GM23338 (cell line): ENCODE measurements around the gene COX7A2. TPM values are rescaled to one million over a fixed set of nuclear protein-coding genes. Genes with fewer than 3 reads are reported as not detected.

ENCODE experiments used
- ATAC-seq: fragments of 200-7000 bp; cut with Tn5 transposase; 3 replicates; pipeline ENCODE4 v1.9.1; 2020
- DNase-seq: peaks from one replicate; pipeline ENCODE4 v3.0.0-alpha.2; 2015; ENCODE audit warnings: low spot score
- H2AFZ ChIP-seq: fragments of 200-600 bp; sonication (generic); 2 replicates; pipeline ENCODE4 v1.8.0; 2016; ENCODE audit warnings: antibody characterized with exemption, mild to moderate bottlenecking, moderate library complexity
- H3F3A ChIP-seq: fragments of 200-600 bp; sonication (generic); replicated peaks from 2 replicates; pipeline ENCODE4 v1.8.0; 2017; ENCODE audit warnings: antibody characterized with exemption, mixed run types, low read depth
- H3K27ac ChIP-seq: fragments of 200-600 bp; sonication (generic); 2 replicates; pipeline ENCODE4 v1.6.1; 2016; ENCODE audit warnings: low read depth
- H3K27me3 ChIP-seq: fragments of 200-600 bp; sonication (generic); 2 replicates; pipeline ENCODE4 v1.8.0; 2016; ENCODE audit warnings: mild to moderate bottlenecking, mixed run types, moderate library complexity; ENCODE audit not compliant: insufficient read depth
- H3K36me3 ChIP-seq: fragments of 200-600 bp; sonication (generic); 2 replicates; pipeline ENCODE4 v1.8.0; 2016; ENCODE audit warnings: mild to moderate bottlenecking; ENCODE audit not compliant: insufficient read depth
- H3K4me1 ChIP-seq: fragments of 200-600 bp; sonication (generic); 2 replicates; pipeline ENCODE4 v1.8.0; 2016; ENCODE audit warnings: mild to moderate bottlenecking, moderate library complexity; ENCODE audit not compliant: insufficient read depth
- H3K4me2 ChIP-seq: fragments of 200-600 bp; sonication (generic); 2 replicates; pipeline ENCODE4 v1.7.1; 2017; ENCODE audit warnings: mixed run types
- H3K4me3 ChIP-seq: fragments of 200-600 bp; sonication (generic); 2 replicates; pipeline ENCODE4 v1.6.1; 2016; ENCODE audit warnings: mixed run types
- H3K79me2 ChIP-seq: fragments of 200-600 bp; sonication (generic); replicated peaks from 2 replicates; pipeline ENCODE4 v1.8.0; 2017; ENCODE audit warnings: mild to moderate bottlenecking; ENCODE audit not compliant: insufficient read depth
- H3K9me2 ChIP-seq: fragments of 200-600 bp; sonication (generic); 2 replicates; pipeline ENCODE4 v1.8.0; 2017; ENCODE audit not compliant: insufficient read depth
- H4K20me1 ChIP-seq: fragments of 200-600 bp; sonication (generic); replicated peaks from 2 replicates; pipeline ENCODE4 v1.8.0; 2017; ENCODE audit warnings: mild to moderate bottlenecking; ENCODE audit not compliant: insufficient read depth
- H3K27ac Mint-ChIP-seq: 2 replicates; pipeline ENCODE4 v1.8.0; 2020; ENCODE audit warnings: inconsistent platforms, mild to moderate bottlenecking, moderate library complexity, mixed read lengths
- H3K27me3 Mint-ChIP-seq: 3 replicates; pipeline ENCODE4 v1.8.0; 2022; ENCODE audit warnings: low read depth, mild to moderate bottlenecking, moderate library complexity, mixed read lengths, inconsistent platforms; ENCODE audit not compliant: insufficient read depth, poor library complexity
- H3K36me3 Mint-ChIP-seq: 3 replicates; pipeline ENCODE4 v1.8.0; 2021; ENCODE audit warnings: low read depth, mild to moderate bottlenecking, inconsistent platforms, moderate library complexity, mixed read lengths
- H3K4me1 Mint-ChIP-seq: 3 replicates; pipeline ENCODE4 v1.8.0; 2020; ENCODE audit warnings: mild to moderate bottlenecking, inconsistent platforms, mixed read lengths
- H3K4me3 Mint-ChIP-seq: 3 replicates; pipeline ENCODE4 v1.8.0; 2021; ENCODE audit warnings: moderate library complexity, mild to moderate bottlenecking, inconsistent platforms, mixed read lengths
- H3K9me3 Mint-ChIP-seq: 3 replicates; pipeline ENCODE4 v1.8.0; 2020; ENCODE audit warnings: moderate library complexity, mild to moderate bottlenecking, inconsistent platforms, mixed read lengths
- CREB1 ChIP-seq: fragments of 250-450 bp; sonication (Bioruptor Pico); IDR thresholded peaks from 2 replicates; pipeline ENCODE4 v1.5.0; 2020; ENCODE audit warnings: low read depth, mild to moderate bottlenecking, moderate library complexity
- EZH2phosphoT487 ChIP-seq: fragments of 200-600 bp; sonication (generic); IDR thresholded peaks from one replicate; pipeline ENCODE4 v1.8.1; 2018; ENCODE audit warnings: antibody characterized with exemption; ENCODE audit not compliant: unreplicated experiment
- POLR2AphosphoS5 ChIP-seq: IDR thresholded peaks from 2 replicates; pipeline ENCODE4 v1.6.1; 2016; ENCODE audit warnings: antibody characterized with exemption, low read depth
- STAT1 ChIP-seq: IDR thresholded peaks from one replicate; pipeline ENCODE4 v1.6.1; 2016; ENCODE audit warnings: antibody characterized with exemption; ENCODE audit not compliant: unreplicated experiment
- ZNF462 ChIP-seq: fragments of 250-450 bp; sonication (Bioruptor Pico); IDR thresholded peaks from 2 replicates; pipeline ENCODE4 v1.5.0; 2020; ENCODE audit warnings: mild to moderate bottlenecking, moderate library complexity
- polyA plus RNA-seq: library from polyadenylated mRNA; unstranded; fragments of >200 nt; fragmentation: Nextera tagmentation; extraction: Ambion mirVana; gene quantifications from 2 replicates; pipeline ENCODE4 v1.2.1, GENCODE V29; 2016
- total RNA-seq: library from RNA; depleted of rRNA; stranded (reverse); fragments of >200 nt; shearing (Covaris generic); gene quantifications from 2 replicates; pipeline ENCODE4 v1.2.3, GENCODE V29; 2014
- TF ChIP-seq, protein P1 (sequence below), 2 experiments: fragments of 200-600 bp in 1 of 2; sonication (generic) in 1 of 2; conservative IDR thresholded peaks; 2 replicates each; pipeline versions ENCODE4 v1.5.1 to v1.6.1; 2016 to 2017; ENCODE audit warnings: antibody characterized with exemption in 2 of 2, low read depth in 2 of 2, mild to moderate bottlenecking in 2 of 2, moderate library complexity in 1 of 2
- TF ChIP-seq, protein P2 (sequence below): IDR thresholded peaks from one replicate; pipeline ENCODE4 v1.6.1; 2018; ENCODE audit warnings: antibody characterized with exemption; ENCODE audit not compliant: unreplicated experiment

COX7A2 gene
- total and polyA plus RNA-seq, 2 experiments from 2014 or later: 93.7 to 963 TPM

GRCh38 chr6:75261299-75261698 is 17.7 kb upstream of the COX7A2 start:
- TF ChIP-seq POLR2AphosphoS5 (no peak), ZNF462 (CRISPR knock-in tag) (no peak), EZH2phosphoT487 (no peak), CREB1 (CRISPR knock-in tag) (no peak), STAT1 (no peak)
- TF ChIP-seq, protein P1, sequence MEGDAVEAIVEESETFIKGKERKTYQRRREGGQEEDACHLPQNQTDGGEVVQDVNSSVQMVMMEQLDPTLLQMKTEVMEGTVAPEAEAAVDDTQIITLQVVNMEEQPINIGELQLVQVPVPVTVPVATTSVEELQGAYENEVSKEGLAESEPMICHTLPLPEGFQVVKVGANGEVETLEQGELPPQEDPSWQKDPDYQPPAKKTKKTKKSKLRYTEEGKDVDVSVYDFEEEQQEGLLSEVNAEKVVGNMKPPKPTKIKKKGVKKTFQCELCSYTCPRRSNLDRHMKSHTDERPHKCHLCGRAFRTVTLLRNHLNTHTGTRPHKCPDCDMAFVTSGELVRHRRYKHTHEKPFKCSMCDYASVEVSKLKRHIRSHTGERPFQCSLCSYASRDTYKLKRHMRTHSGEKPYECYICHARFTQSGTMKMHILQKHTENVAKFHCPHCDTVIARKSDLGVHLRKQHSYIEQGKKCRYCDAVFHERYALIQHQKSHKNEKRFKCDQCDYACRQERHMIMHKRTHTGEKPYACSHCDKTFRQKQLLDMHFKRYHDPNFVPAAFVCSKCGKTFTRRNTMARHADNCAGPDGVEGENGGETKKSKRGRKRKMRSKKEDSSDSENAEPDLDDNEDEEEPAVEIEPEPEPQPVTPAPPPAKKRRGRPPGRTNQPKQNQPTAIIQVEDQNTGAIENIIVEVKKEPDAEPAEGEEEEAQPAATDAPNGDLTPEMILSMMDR (conservative IDR thresholded peaks at IDR 0.05; ENCODE audit: low read depth in 2 of 2): no peak
- TF ChIP-seq, protein P2, sequence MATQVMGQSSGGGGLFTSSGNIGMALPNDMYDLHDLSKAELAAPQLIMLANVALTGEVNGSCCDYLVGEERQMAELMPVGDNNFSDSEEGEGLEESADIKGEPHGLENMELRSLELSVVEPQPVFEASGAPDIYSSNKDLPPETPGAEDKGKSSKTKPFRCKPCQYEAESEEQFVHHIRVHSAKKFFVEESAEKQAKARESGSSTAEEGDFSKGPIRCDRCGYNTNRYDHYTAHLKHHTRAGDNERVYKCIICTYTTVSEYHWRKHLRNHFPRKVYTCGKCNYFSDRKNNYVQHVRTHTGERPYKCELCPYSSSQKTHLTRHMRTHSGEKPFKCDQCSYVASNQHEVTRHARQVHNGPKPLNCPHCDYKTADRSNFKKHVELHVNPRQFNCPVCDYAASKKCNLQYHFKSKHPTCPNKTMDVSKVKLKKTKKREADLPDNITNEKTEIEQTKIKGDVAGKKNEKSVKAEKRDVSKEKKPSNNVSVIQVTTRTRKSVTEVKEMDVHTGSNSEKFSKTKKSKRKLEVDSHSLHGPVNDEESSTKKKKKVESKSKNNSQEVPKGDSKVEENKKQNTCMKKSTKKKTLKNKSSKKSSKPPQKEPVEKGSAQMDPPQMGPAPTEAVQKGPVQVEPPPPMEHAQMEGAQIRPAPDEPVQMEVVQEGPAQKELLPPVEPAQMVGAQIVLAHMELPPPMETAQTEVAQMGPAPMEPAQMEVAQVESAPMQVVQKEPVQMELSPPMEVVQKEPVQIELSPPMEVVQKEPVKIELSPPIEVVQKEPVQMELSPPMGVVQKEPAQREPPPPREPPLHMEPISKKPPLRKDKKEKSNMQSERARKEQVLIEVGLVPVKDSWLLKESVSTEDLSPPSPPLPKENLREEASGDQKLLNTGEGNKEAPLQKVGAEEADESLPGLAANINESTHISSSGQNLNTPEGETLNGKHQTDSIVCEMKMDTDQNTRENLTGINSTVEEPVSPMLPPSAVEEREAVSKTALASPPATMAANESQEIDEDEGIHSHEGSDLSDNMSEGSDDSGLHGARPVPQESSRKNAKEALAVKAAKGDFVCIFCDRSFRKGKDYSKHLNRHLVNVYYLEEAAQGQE: no peak
- Histone ChIP-seq H3K27ac (no peak overlapping the region), H3K4me3 (no peak overlapping the region), H3K27me3 (no peaks in the 10 kb centered on the region), H4K20me1 (no peaks in the 10 kb centered on the region), H3K9me2 (no peaks in the 10 kb centered on the region), H3F3A (no peaks in the 10 kb centered on the region), H3K79me2 (peaks cover 26% of the 10 kb centered on the region), H3K36me3 (peaks cover 6% of the 10 kb centered on the region; the same call in 1 of the 2 replicates), H3K4me1 (peaks cover 7% of the 10 kb centered on the region; the same call in 1 of the 2 replicates), H2AFZ (no peak overlapping the region), H3K4me2 (no peak overlapping the region)
- H3K27me3 Mint-ChIP-seq: no peaks in the 10 kb centered on the region
- no peaks in the 10 kb centered on the region; the same call in 2 of the 3 replicates for H3K4me1 Mint-ChIP-seq
- H3K9me3 Mint-ChIP-seq: no peaks in the 10 kb centered on the region
- DNase-seq (no peak), ATAC-seq (no peak)
- H3K36me3 Mint-ChIP-seq: peaks cover 15% of the 10 kb centered on the region
- no peak overlapping the region for H3K4me3 Mint-ChIP-seq
- H3K27ac Mint-ChIP-seq: no peak overlapping the region
